Testis (tissue), 2 donors: ENCODE results near the gene RIMBP2.

Experiments
- CTCF ChIP-seq, 3 experiments: fragments of 450-650 bp in 2 of 3; fragments of 200-600 bp in 1 of 3; sonication (generic) in 1 of 3; IDR thresholded peaks; one replicate each; pipeline ENCODE4 v1.5.1; 2016 to 2019; ENCODE audit warnings: antibody characterized with exemption in 3 of 3, mild to moderate bottlenecking in 2 of 3, moderate library complexity in 1 of 3
- POLR2A ChIP-seq: fragments of 450-650 bp; IDR thresholded peaks from one replicate; pipeline ENCODE4 v1.6.1; 2017; ENCODE audit warnings: antibody characterized with exemption, mild to moderate bottlenecking, moderate library complexity

GRCh38 chr12:130524759-130525158 lies 191.3 kb downstream of the RIMBP2 start:
- TF ChIP-seq CTCF (IDR thresholded peaks at IDR 0.05), result no peak
- no peak for TF ChIP-seq POLR2A
